NT2/D1 (cell line): Measurements from ENCODE around the gene PDZRN3.

Experiments
- SUZ12 ChIP-seq: IDR thresholded peaks from 2 replicates; pipeline ENCODE4 v1.6.1; 2011; ENCODE audit not compliant: insufficient read length, insufficient read depth; ENCODE audit errors: extremely low read depth
- YY1 ChIP-seq: IDR thresholded peaks from 2 replicates; pipeline ENCODE4 v1.6.1; 2011; ENCODE audit not compliant: insufficient read length, insufficient read depth

GRCh38 chr3:73561494-73561893 is 63.2 kb downstream of the PDZRN3 start:
- TF ChIP-seq YY1, result no peak
- no peak for TF ChIP-seq SUZ12
